ENCODE results near the gene HGF.

HGF gene

DNA sequence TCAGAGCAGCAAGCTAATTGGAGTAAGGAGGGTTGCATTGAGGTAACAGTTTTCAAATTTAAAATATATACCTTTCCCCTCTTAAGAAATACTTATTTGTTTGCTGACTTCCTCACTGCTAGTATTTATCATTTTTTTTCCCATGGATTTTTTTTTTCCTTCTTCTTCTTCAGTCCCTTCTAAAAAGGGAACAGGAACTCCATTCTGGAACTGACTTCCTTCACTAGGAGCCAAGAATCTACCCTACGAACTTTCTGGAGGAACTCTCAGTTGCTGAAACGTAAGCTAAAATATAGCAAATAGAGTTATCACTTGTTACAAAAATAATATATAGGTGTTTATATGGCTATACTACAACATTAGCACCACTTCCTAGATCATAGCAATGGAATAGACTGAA lies 95.4 kb downstream of the HGF start:
- no peak for ATAC-seq
- TF ChIP-seq OSR1 (CRISPR knock-in tag; IDR thresholded peaks at IDR 0.05), result no peak
- no peak for TF ChIP-seq ARNTL (CRISPR knock-in tag; IDR thresholded peaks at IDR 0.05; ENCODE audit: borderline replicate concordance, low read depth)
- TF ChIP-seq, protein P1, sequence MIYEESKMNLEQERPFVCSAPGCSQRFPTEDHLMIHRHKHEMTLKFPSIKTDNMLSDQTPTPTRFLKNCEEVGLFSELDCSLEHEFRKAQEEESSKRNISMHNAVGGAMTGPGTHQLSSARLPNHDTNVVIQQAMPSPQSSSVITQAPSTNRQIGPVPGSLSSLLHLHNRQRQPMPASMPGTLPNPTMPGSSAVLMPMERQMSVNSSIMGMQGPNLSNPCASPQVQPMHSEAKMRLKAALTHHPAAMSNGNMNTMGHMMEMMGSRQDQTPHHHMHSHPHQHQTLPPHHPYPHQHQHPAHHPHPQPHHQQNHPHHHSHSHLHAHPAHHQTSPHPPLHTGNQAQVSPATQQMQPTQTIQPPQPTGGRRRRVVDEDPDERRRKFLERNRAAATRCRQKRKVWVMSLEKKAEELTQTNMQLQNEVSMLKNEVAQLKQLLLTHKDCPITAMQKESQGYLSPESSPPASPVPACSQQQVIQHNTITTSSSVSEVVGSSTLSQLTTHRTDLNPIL (CRISPR knock-in tag; IDR thresholded peaks at IDR 0.05; ENCODE audit: low read depth), result no peak
- no peak for TF ChIP-seq GLIS3 (CRISPR knock-in tag; IDR thresholded peaks at IDR 0.05)
- TF ChIP-seq BACH2 (CRISPR knock-in tag; IDR thresholded peaks at IDR 0.05; ENCODE audit: borderline replicate concordance), result no peak

DNA sequence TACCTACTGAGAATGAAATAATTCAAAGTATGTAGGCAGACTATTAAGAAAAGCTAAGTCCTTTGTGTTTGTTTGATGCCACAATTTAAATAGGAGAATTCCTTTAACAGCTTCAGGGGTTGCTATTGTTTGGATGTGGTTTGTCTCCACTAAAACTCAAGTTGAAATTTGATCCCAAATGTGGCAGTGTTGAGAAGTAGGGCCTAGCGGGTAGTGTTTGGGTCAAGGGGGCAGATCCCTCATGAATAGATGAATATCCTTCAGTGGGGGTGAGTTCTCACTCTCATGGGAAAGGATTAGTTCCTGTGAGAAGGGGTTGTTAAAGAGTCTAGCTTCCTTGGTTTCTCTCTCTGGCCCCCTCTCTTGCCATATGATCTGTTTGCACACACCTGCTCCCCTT lies 97.0 kb downstream of the HGF start:
- no peak for ATAC-seq
- no peak for TF ChIP-seq TCF4 (CRISPR knock-in tag; IDR thresholded peaks at IDR 0.05; ENCODE audit: borderline replicate concordance)
- no peak for TF ChIP-seq ZNF8 (CRISPR knock-in tag; IDR thresholded peaks at IDR 0.05)
- TF ChIP-seq CSDC2 (CRISPR knock-in tag; IDR thresholded peaks at IDR 0.05), result no peak
- no peak for TF ChIP-seq ZFP30 (CRISPR knock-in tag; IDR thresholded peaks at IDR 0.05)
- TF ChIP-seq, protein P2, sequence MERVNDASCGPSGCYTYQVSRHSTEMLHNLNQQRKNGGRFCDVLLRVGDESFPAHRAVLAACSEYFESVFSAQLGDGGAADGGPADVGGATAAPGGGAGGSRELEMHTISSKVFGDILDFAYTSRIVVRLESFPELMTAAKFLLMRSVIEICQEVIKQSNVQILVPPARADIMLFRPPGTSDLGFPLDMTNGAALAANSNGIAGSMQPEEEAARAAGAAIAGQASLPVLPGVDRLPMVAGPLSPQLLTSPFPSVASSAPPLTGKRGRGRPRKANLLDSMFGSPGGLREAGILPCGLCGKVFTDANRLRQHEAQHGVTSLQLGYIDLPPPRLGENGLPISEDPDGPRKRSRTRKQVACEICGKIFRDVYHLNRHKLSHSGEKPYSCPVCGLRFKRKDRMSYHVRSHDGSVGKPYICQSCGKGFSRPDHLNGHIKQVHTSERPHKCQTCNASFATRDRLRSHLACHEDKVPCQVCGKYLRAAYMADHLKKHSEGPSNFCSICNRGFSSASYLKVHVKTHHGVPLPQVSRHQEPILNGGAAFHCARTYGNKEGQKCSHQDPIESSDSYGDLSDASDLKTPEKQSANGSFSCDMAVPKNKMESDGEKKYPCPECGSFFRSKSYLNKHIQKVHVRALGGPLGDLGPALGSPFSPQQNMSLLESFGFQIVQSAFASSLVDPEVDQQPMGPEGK (CRISPR knock-in tag; IDR thresholded peaks at IDR 0.05; ENCODE audit: borderline replicate concordance), result no peak
- no peak for TF ChIP-seq ZC3H10 (CRISPR knock-in tag; IDR thresholded peaks at IDR 0.05)
- no peak for TF ChIP-seq RARB (CRISPR knock-in tag; IDR thresholded peaks at IDR 0.05)
- no peak for TF ChIP-seq ESRRG (CRISPR knock-in tag; IDR thresholded peaks at IDR 0.05)
- TF ChIP-seq OSR1 (CRISPR knock-in tag; IDR thresholded peaks at IDR 0.05), result no peak
- TF ChIP-seq ISL1 (CRISPR knock-in tag; IDR thresholded peaks at IDR 0.05), result no peak
- TF ChIP-seq GLIS3 (CRISPR knock-in tag; IDR thresholded peaks at IDR 0.05), result no peak
- TF ChIP-seq SNAI2 (CRISPR knock-in tag; IDR thresholded peaks at IDR 0.05), result no peak
- TF ChIP-seq ZFP3 (CRISPR knock-in tag; IDR thresholded peaks at IDR 0.05), result no peak
- no peak for TF ChIP-seq ARNTL (CRISPR knock-in tag; IDR thresholded peaks at IDR 0.05; ENCODE audit: borderline replicate concordance, low read depth)

DNA sequence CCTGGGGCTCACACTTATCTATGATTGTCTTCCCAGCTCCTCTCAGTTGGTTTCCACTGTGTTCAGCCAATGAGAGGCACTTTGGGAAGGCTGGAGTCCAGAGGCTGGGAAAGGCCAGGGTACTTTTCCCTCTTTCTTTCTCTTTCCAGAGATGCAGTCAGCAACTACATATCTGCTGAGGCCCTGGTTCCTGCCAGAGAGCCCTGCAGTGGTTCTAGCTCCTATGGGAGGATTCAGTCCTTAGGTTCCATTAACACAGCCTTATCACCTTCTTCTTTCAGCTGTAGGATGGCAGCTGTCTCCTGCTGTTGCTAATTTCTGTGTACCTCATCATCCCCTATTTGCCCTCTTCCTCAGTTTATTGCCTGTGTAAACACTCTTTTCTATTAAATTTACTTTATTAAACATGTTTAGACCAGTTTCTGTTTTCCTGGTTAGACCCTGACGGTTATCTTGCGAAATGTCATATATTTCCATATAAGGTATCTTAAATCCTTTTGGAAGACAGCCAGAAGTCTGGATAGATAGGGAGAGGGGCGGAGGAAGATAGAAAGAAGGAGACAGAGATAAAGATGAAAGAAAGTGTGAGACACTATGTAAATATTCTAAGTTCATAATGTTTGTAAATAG lies 100.3 kb downstream of the HGF start:
- no peak for ATAC-seq
- TF ChIP-seq, protein P3, sequence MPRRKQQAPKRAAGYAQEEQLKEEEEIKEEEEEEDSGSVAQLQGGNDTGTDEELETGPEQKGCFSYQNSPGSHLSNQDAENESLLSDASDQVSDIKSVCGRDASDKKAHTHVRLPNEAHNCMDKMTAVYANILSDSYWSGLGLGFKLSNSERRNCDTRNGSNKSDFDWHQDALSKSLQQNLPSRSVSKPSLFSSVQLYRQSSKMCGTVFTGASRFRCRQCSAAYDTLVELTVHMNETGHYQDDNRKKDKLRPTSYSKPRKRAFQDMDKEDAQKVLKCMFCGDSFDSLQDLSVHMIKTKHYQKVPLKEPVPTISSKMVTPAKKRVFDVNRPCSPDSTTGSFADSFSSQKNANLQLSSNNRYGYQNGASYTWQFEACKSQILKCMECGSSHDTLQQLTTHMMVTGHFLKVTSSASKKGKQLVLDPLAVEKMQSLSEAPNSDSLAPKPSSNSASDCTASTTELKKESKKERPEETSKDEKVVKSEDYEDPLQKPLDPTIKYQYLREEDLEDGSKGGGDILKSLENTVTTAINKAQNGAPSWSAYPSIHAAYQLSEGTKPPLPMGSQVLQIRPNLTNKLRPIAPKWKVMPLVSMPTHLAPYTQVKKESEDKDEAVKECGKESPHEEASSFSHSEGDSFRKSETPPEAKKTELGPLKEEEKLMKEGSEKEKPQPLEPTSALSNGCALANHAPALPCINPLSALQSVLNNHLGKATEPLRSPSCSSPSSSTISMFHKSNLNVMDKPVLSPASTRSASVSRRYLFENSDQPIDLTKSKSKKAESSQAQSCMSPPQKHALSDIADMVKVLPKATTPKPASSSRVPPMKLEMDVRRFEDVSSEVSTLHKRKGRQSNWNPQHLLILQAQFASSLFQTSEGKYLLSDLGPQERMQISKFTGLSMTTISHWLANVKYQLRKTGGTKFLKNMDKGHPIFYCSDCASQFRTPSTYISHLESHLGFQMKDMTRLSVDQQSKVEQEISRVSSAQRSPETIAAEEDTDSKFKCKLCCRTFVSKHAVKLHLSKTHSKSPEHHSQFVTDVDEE (CRISPR knock-in tag; IDR thresholded peaks at IDR 0.05), result no peak
- TF ChIP-seq ZFP3 (CRISPR knock-in tag; IDR thresholded peaks at IDR 0.05) (no peak), ZNF70 (CRISPR knock-in tag; IDR thresholded peaks at IDR 0.05) (no peak), ARNTL (CRISPR knock-in tag; IDR thresholded peaks at IDR 0.05; ENCODE audit: borderline replicate concordance, low read depth) (no peak), ZNF8 (CRISPR knock-in tag; IDR thresholded peaks at IDR 0.05) (no peak), OSR1 (CRISPR knock-in tag; IDR thresholded peaks at IDR 0.05) (no peak), BACH2 (CRISPR knock-in tag; IDR thresholded peaks at IDR 0.05; ENCODE audit: borderline replicate concordance) (no peak), ZNF565 (CRISPR knock-in tag; conservative IDR thresholded peaks at IDR 0.05; ENCODE audit: low read depth) (no peak), GLIS3 (CRISPR knock-in tag; IDR thresholded peaks at IDR 0.05) (no peak), ESRRG (CRISPR knock-in tag; IDR thresholded peaks at IDR 0.05) (no peak), ZFP30 (CRISPR knock-in tag; IDR thresholded peaks at IDR 0.05) (no peak), TCF4 (CRISPR knock-in tag; IDR thresholded peaks at IDR 0.05; ENCODE audit: borderline replicate concordance) (no peak), ISL1 (CRISPR knock-in tag; IDR thresholded peaks at IDR 0.05) (no peak), ZC3H10 (CRISPR knock-in tag; IDR thresholded peaks at IDR 0.05) (no peak), CSDC2 (CRISPR knock-in tag; IDR thresholded peaks at IDR 0.05) (no peak)
- TF ChIP-seq, protein P1 (CRISPR knock-in tag; IDR thresholded peaks at IDR 0.05; ENCODE audit: low read depth), result no peak
- TF ChIP-seq, protein P4, sequence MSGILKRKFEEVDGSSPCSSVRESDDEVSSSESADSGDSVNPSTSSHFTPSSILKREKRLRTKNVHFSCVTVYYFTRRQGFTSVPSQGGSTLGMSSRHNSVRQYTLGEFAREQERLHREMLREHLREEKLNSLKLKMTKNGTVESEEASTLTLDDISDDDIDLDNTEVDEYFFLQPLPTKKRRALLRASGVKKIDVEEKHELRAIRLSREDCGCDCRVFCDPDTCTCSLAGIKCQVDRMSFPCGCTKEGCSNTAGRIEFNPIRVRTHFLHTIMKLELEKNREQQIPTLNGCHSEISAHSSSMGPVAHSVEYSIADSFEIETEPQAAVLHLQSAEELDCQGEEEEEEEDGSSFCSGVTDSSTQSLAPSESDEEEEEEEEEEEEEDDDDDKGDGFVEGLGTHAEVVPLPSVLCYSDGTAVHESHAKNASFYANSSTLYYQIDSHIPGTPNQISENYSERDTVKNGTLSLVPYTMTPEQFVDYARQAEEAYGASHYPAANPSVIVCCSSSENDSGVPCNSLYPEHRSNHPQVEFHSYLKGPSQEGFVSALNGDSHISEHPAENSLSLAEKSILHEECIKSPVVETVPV (CRISPR knock-in tag; IDR thresholded peaks at IDR 0.05), result no peak
- TF ChIP-seq, protein P2 (CRISPR knock-in tag; IDR thresholded peaks at IDR 0.05; ENCODE audit: borderline replicate concordance), result no peak

All from SK-N-SH treated with all-trans-retinoic acid at 6 μM for 48 hours (cell line).